Keratinocyte (primary cell): Measurements from ENCODE around the gene ATG14. TPM values are rescaled to one million over a fixed set of nuclear protein-coding genes. Genes with fewer than 3 reads are reported as not detected.
"Not testable (repeated sequence)": the region's sequence is repeated elsewhere in the genome, so short reads cannot be mapped to it uniquely, and the experiment has no call there.

Experiments
- DNase-seq: peaks from one replicate; pipeline ENCODE4 v3.0.0-alpha.2; 2011; ENCODE audit warnings: low read depth, missing footprints, low spot score
- FAIRE-seq: peaks from 2 replicates; lab custom pipeline; 2011; peaks lifted over from hg19 to GRCh38; lab: Jason Lieb, UNC
- H2AFZ ChIP-seq: 2 replicates; pipeline ENCODE4 v1.6.0; 2012; ENCODE audit warnings: low read length, control low read depth, inconsistent platforms; ENCODE audit not compliant: control insufficient read depth
- H3K27ac ChIP-seq: 2 replicates; pipeline ENCODE4 v1.5.1; 2011; ENCODE audit warnings: low read length; ENCODE audit not compliant: control insufficient read depth, insufficient read depth
- H3K27me3 ChIP-seq: 3 replicates; pipeline ENCODE4 v1.6.0; 2011; ENCODE audit warnings: low read length; ENCODE audit not compliant: control insufficient read depth, insufficient read depth; ENCODE audit errors: extremely low read depth
- H3K36me3 ChIP-seq, 2 experiments: 2 replicates in 1 of 2; 3 replicates in 1 of 2; pipeline ENCODE4 v1.5.1; 2011; ENCODE audit warnings: low read length in 2 of 2, mild to moderate bottlenecking in 1 of 2; ENCODE audit not compliant: control insufficient read depth in 2 of 2, insufficient read depth in 2 of 2; ENCODE audit errors: extremely low read depth in 1 of 2
- H3K4me1 ChIP-seq: 3 replicates; pipeline ENCODE4 v1.5.1; 2011; ENCODE audit warnings: low read length; ENCODE audit not compliant: control insufficient read depth, insufficient read depth; ENCODE audit errors: extremely low read depth
- H3K4me2 ChIP-seq: 3 replicates; pipeline ENCODE4 v1.6.0; 2011; ENCODE audit warnings: low read depth, low read length; ENCODE audit not compliant: control insufficient read depth, insufficient read depth; ENCODE audit errors: extremely low read depth
- H3K4me3 ChIP-seq, 3 experiments: fragments of 200-600 bp in 1 of 3; sonication (generic) in 1 of 3; 2 replicates in 2 of 3; 3 replicates in 1 of 3; pipeline ENCODE4 v1.5.1; 2011 to 2016; ENCODE audit warnings: low read length in 3 of 3, mild to moderate bottlenecking in 3 of 3, control low read depth in 2 of 3, inconsistent platforms in 1 of 3, low read depth in 1 of 3, mixed read lengths in 1 of 3, mixed run types in 1 of 3, moderate library complexity in 1 of 3; ENCODE audit not compliant: control insufficient read depth in 2 of 3, insufficient read depth in 2 of 3; ENCODE audit errors: extremely low read depth in 1 of 3
- H3K79me2 ChIP-seq: 2 replicates; pipeline ENCODE4 v1.6.0; 2012; ENCODE audit warnings: low read length; ENCODE audit not compliant: control insufficient read depth, insufficient read depth
- H3K9ac ChIP-seq: 3 replicates; pipeline ENCODE4 v1.6.0; 2011; ENCODE audit warnings: low read length; ENCODE audit not compliant: control insufficient read depth, insufficient read depth; ENCODE audit errors: extremely low read depth
- H3K9me1 ChIP-seq: 3 replicates; pipeline ENCODE4 v1.6.0; 2011; ENCODE audit warnings: low read length; ENCODE audit not compliant: control insufficient read depth, insufficient read depth; ENCODE audit errors: extremely low read depth
- H3K9me3 ChIP-seq: 2 replicates; pipeline ENCODE4 v1.5.1; 2012; ENCODE audit warnings: low read depth, low read length; ENCODE audit not compliant: control insufficient read depth
- H4K20me1 ChIP-seq: 3 replicates; pipeline ENCODE4 v1.6.0; 2011; ENCODE audit warnings: low read length; ENCODE audit not compliant: control insufficient read depth, insufficient read depth; ENCODE audit errors: extremely low read depth
- EZH2 ChIP-seq: IDR thresholded peaks from one replicate; pipeline ENCODE4 v1.6.1; 2012; ENCODE audit warnings: inconsistent platforms, mild to moderate bottlenecking, low read length, moderate library complexity
- dilution Hi-C: fragments of 300-500 bp; cut with MboI; formaldehyde crosslinking; loops from one replicate; pipeline ENCODE4 v1.7.0; 2020; ENCODE audit warnings: low sequenced_read_pairs; ENCODE audit not compliant: extremely low pct_ligation_motif_present
- polyA plus RNA-seq, 5 experiments: library from polyadenylated mRNA; depleted of rRNA in 3 of 5; stranded (reverse) in 3 of 5; stranded (forward) in 1 of 5; unstranded in 1 of 5; fragments of >200 nt; gene quantifications; 1 replicate in 1 of 5; 2 replicates in 3 of 5; 3 replicates in 1 of 5; pipeline versions ENCODE4 v1.2.1 to v1.2.3, GENCODE V29; 2011 to 2012; ENCODE audit warnings: missing spikeins in 2 of 5, low read depth in 1 of 5, low replicate concordance in 1 of 5
- TF ChIP-seq, protein P1 (sequence below), 3 experiments: IDR thresholded peaks in 1 of 3; conservative IDR thresholded peaks in 1 of 3; optimal IDR thresholded peaks in 1 of 3; 2 replicates in 2 of 3; 3 replicates in 1 of 3; pipeline versions ENCODE3 to v1.5.1; 2011; ENCODE audit warnings: low read length in 3 of 3, mild to moderate bottlenecking in 3 of 3, moderate library complexity in 2 of 3, control low read depth in 1 of 3, inconsistent platforms in 1 of 3; ENCODE audit not compliant: insufficient read depth in 2 of 3; ENCODE audit errors: extremely low read depth in 1 of 3

ATG14 gene
- polyA plus RNA-seq, 1 donor (not counting 4 experiments of a cell fraction or from before 2014, with no cell fraction given) = 7.0 TPM

DNA sequence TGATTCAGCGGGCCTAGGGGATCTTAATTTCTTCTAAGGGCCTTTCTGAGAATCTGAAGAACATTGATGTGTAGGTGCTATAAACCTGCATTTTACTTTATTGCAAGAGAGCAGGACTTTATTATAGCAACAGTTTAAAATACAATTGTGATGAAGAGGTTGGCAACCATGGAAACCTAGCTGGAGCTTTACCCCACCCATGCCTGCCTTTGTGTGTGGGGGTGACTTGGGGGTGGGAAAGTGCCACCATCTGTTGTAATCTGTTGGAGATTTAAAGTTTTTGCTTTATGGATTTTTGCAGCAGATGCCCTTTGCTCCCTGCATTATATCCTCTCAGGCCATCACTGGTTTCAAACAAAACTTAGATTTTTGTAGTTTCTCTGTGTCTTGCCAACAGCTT lies 64.6 kb downstream of the ATG14 start:
- no peak for FAIRE-seq
- dilution Hi-C loops = no loop called here

DNA sequence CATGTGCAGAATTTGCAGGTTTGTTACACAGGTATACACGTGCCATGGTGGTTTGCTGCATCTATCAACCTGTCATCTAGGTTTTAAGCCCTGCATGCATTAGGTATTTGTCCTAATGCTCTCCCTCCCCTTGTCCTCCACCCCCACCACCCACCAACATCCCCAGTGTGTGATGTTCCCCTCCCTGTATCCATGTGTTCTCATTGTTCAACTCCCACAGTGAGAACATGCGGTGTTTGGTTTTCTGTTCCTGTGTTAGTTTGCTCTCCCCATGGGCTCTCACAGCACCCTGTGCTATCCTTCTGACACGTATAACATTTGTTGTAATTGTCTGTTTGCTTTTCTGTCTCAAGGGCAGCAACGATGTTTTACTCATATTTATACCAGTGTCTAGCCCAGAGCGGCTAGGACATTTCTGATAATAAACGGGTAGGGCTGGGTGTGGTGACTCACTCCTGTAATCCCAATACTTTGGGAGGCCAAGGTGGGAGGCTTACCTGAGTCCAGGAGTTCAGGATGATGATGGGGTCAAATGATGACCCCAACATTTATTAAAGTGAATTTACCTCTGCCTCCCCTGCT lies 67.0 kb downstream of the ATG14 start:
- H3K9me3 ChIP-seq, H3K27ac ChIP-seq, H3K9me1 ChIP-seq, FAIRE-seq, H3K4me3 ChIP-seq, dilution Hi-C loops, H3K4me2 ChIP-seq, H3K27me3 ChIP-seq, H3K36me3 ChIP-seq, H2AFZ ChIP-seq, H3K9ac ChIP-seq, DNase-seq: not testable (repeated sequence)
- peaks cover 44% of the 10 kb centered on the region for H3K79me2 ChIP-seq
- H3K4me1 ChIP-seq = peaks cover 32% of the 10 kb centered on the region
- peaks cover 13% of the 10 kb centered on the region for H4K20me1 ChIP-seq

More for the DNA sequence above, 64.6 kb downstream of the ATG14 start:
- Histone ChIP-seq H3K4me3 (no peak overlapping the region), H3K9me1 (no peaks in the 10 kb centered on the region), H2AFZ (no peak overlapping the region), H3K9me3 (no peaks in the 10 kb centered on the region), H3K79me2 (peaks cover 29% of the 10 kb centered on the region), H3K36me3 (peaks cover 5 to 12% of the 10 kb centered on the region in 2 experiments), H3K4me1 (peaks cover 29% of the 10 kb centered on the region), H4K20me1 (peaks cover 6% of the 10 kb centered on the region), H3K4me2 (no peak overlapping the region), H3K27me3 (no peaks in the 10 kb centered on the region), H3K9ac (no peak overlapping the region), H3K27ac (no peak overlapping the region)
- no peak for DNase-seq
- TF ChIP-seq, protein P1, sequence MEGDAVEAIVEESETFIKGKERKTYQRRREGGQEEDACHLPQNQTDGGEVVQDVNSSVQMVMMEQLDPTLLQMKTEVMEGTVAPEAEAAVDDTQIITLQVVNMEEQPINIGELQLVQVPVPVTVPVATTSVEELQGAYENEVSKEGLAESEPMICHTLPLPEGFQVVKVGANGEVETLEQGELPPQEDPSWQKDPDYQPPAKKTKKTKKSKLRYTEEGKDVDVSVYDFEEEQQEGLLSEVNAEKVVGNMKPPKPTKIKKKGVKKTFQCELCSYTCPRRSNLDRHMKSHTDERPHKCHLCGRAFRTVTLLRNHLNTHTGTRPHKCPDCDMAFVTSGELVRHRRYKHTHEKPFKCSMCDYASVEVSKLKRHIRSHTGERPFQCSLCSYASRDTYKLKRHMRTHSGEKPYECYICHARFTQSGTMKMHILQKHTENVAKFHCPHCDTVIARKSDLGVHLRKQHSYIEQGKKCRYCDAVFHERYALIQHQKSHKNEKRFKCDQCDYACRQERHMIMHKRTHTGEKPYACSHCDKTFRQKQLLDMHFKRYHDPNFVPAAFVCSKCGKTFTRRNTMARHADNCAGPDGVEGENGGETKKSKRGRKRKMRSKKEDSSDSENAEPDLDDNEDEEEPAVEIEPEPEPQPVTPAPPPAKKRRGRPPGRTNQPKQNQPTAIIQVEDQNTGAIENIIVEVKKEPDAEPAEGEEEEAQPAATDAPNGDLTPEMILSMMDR (optimal IDR thresholded peaks at IDR 0.05 in 1 of 3, IDR thresholded peaks at IDR 0.05 in 1 of 3, conservative IDR thresholded peaks at IDR 0.05 in 1 of 3; ENCODE audit: extremely low read depth in 1 of 3, insufficient read depth in 2 of 3, low read length in 3 of 3) = no peak
- TF ChIP-seq EZH2 = no peak

DNA sequence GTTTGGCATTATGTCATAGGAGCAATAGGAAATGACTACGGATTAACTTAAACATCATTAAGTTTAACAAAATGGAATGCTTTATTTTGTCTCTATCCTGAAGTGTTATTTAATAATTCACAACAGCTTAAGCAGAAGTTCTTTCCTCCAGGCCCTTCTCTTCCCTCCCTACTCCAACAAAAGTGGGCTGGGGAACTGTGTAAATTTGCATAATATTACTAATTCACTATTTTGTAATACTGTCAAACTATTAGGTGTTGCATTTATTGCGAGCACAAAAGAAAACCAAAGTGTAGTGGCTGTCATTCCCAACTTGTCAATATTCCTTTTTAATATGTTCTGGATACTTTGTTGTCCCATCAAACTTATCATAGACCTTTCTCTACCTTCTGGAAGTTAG lies 69.8 kb downstream of the ATG14 start:
- Histone ChIP-seq H3K4me2 (no peak overlapping the region), H2AFZ (no peak overlapping the region), H3K4me3 (no peak overlapping the region), H3K9me3 (no peaks in the 10 kb centered on the region), H3K36me3 (no peaks in the 10 kb centered on the region), H3K27ac (no peak overlapping the region), H3K4me1 (peaks cover 5% of the 10 kb centered on the region), H3K27me3 (no peaks in the 10 kb centered on the region), H3K9ac (no peak overlapping the region), H4K20me1 (peaks cover 14% of the 10 kb centered on the region), H3K79me2 (peaks cover 43% of the 10 kb centered on the region), H3K9me1 (no peaks in the 10 kb centered on the region)
- DNase-seq = no peak
- dilution Hi-C loops = no loop called here
- no peak for FAIRE-seq
- TF ChIP-seq, protein P1 (optimal IDR thresholded peaks at IDR 0.05 in 1 of 3, IDR thresholded peaks at IDR 0.05 in 1 of 3, conservative IDR thresholded peaks at IDR 0.05 in 1 of 3; ENCODE audit: extremely low read depth in 1 of 3, insufficient read depth in 2 of 3, low read length in 3 of 3) = no peak
- TF ChIP-seq EZH2 = no peak
